Stimulated activated CD8-positive, alpha-beta memory T cell treated with anti-CD3 and anti-CD28 coated beads, Interleukin-7, amount 100 ng/mL, for 24 hours (primary cell): ENCODE measurements around the gene GFAP.

Experiments
- DNase-seq: peaks from one replicate; pipeline ENCODE4 v3.0.0-alpha.2; 2020; ENCODE audit warnings: low read depth

Gene GFAP

DNA sequence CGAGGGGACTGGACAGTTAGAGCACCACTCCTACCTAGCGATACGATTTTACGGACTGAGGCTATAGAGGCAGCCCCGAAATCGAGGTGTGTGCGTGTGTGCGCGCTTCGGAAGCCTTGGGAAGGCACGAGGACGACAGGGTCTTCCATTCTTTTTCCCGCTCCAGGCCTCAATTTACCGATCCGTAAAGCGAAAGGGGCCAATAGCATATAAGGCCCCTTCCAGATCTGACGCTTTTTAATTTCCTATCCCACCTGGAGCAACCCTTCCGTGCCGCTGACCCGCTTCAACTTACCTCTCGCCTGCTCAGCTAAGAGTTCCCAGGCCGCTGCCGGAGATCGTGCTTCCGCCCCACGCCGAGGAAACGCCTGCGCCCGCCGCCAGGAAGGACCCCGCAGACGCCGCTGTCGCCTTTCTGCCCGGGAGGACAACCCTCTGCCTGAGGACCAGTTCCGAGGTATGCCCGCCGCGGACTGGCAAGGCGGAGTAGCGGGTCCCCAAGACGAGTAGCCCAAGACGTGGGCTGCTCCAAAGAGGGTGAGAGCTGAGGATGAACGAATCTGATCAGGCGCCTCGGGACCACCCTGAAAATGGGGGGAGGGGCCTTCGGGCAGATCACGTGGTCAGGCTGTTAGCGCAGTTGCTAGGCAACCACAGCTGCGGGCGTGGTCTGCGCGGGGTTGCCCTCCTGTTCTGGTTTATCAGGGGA lies 16.1 kb downstream of the GFAP start, which contains the start of gene EFTUD2:
Gene EFTUD2, minus strand, starts transcription at position 372 of the 709 bp plus-strand sequence. CDS start 4,924 bp downstream, outside the sequence.
- DNase-seq: peak; percentile 81

- DNase-seq: no peak
These were observed 16.6 kb downstream of the GFAP start for GRCh38 chr17:44898768-44899073.

DNA sequence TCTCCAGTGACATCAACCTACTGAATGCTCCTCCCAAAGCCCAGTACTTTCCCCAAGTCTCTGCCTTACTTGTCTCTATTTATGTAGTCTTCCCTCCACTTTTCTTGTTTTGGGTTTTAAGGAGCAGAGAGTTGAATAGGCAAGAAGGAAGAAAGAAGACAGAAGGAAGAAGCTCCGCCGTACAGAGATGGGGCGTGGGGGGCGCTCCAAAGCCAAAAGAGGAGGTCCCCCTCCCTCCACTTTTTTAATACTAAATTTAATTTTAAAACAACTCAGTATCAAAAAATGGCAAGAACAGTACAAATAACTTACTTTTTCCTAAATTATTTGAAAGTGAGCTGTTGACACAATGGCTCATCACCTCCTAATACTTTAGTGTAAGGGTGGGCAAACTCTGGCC lies 20.7 kb downstream of the GFAP start:
- no peak for DNase-seq

DNA sequence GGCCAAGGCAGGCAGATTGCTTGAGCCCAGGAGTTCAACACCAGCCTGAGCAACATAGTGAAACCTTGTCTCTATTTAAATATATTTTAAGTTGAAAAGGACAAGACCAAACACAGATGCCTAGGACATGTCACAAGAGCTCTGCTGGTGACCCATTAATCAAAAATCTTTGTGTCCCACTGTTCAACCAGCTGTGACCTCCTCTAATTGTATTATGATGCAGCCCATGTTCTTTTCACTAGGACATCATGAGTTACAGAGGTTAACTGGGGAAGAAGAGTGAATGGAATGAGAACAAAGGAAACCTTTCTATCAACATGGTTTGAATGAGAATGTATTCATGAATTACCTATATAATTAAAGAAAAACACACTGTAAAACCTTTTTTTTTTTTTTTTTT lies 23.1 kb downstream of the GFAP start:
- no peak for DNase-seq

DNA sequence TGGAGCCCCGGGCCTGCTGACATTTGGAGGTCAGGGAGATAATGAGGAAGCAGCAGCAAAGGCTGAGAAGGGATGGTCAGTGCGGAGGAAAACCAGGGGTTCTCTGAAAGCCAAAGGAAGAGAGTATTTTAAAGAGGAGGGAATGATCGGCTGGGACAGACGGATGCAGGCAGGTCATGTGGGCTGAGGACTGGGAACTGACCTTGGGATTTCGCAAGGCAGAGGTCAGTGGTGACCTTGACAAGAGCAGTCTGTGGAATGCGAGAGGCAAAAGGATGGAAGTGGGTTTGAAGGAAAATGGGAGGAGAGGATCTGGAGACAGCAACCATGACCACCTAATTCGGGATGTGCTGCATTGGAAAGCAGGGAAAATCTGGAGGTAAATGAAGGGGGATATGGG lies 26.3 kb downstream of the GFAP start:
- DNase-seq: no peak

- DNase-seq: no peak
These were observed 27.0 kb downstream of the GFAP start for GRCh38 chr17:44887971-44888954.

DNA sequence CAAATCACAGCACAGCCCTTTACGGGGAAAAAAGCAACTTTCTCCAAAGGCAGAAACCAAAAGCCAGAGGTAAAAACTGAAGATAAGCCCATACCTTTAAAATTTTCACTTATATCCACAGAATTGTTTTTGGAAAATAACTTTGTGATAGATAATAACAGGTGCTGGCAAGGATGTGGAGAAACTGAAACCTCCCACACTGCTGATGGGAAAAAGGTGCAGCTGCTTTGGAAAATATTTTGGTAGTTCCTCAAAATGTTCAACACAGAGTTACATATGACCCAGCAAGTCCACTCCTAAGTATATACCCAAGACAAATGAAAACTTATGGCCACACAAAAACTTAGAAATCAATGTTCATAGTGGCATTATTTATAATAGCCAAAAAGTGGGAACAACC lies 28.3 kb downstream of the GFAP start:
- no peak for DNase-seq

- no peak for DNase-seq
These were observed 30.4 kb downstream of the GFAP start for GRCh38 chr17:44884941-44885340.

DNA sequence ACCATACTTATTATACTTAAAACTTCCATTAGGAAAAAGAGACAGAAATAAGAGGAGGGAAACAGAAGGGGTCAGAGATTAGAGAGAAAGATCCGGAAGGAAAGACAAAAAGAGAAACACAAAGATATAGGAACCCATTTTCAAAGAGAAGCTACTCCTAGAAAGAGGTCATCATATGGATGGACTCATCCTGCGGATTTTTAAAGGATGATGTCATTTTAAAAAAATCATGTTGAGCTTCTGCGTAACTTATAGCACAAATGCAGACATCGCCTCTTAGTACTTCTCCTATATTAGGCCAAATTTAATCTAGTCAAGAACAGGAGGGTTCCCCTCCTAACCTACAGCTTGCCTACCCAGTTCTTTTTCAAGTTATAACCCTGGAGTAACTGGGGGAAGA lies 34.2 kb downstream of the GFAP start:
- no peak for DNase-seq

GRCh38 chr17:44880062-44880461 lies 35.2 kb downstream of the GFAP start:
- DNase-seq: no peak

DNA sequence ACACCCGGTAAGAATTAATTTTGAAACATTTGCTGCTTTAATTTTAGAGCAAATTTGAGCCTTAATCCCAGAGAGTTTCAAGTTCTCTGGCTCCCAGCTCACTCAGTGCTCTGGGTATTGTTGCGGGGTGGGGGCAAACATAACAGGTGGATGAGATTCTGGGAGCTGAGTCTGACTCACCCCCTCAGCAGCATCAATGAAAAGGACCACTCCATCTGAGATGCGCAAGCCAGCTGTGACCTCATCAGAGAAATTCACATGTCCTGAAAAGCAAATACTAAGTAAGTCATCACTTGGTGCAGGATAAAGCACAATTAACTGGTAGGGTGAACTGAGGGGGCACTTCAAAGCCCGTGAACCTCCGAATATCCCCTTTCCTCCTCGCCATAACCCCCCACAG lies 35.9 kb downstream of the GFAP start:
- DNase-seq: no peak

DNA sequence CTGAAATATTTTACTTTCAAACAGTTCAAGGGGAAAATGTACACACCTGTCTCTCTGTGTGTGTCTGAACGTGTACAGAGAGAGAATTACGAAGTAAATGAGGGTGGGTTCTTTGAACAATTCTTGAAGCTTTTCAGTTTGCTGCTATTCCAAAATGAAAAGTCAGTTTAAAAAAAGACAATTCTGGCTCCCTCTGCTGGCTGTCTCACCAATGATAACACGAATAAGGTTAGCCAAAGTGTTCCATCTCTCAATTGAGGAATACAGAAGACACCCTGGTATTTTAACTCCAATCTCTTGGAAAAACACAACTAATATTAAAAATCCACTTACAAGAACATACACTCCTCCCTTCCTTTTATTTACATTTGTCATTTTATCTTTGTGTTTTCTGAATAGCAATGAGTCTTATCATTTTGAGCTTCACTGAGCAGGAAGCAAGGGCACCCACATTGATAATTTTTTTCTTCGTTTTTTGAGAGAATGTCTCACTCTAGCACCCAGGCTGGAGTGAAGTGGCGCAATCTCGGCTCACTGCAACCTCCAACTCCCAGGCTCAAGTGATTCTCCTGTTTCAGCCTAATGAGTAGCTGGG lies 36.6 kb downstream of the GFAP start:
- no peak for DNase-seq

DNA sequence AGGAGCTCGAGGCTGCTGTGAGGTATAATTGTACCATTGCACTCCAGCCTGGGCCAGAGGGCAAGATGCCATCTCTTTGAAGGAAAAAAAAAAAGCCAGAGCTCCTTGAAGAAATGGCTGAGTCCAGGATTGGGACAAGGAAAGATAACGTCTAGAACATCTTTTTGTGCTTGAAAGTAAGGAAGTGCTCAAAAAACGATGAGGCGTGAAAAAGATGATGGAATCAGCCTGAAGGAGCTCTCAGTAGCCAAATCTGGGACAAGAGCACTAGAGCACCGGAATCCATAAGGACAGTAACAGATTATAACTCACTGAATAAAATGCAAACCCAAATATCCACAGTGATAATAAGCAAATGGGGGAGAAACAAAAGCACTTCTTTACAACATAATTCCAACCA lies 38.2 kb downstream of the GFAP start:
- no peak for DNase-seq

- DNase-seq: no peak
These were observed 39.5 kb downstream of the GFAP start for GRCh38 chr17:44875761-44876160.

DNA sequence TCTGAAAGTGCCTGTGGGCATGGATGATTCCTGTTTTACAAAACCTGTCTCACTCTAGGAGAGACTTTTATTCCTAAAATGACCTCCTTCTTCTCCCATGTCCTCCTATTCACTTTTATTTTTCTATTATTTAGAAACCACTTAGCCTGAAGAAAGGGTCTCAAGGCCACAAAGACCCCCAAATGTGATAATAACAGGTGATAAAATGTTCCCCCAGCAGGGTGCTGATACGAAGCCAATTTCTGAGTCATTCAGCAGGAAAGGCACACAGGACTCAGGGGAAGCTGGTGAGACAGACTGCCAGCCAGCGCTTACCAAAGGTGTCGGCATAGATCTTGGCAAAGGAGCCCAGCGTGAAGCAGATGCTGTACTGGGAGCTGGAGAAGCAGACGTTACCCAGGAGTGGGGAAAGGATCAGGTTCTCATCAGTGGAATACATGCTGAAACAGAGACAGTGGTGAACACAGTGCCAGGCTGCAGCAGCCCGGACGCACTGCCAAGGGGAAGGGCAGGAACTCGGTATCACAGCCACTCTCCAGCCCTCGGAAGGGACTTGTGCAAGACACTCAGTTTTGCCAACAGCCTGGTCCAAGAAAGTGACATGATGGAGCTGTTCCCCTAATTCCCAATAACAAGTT lies 43.0 kb downstream of the GFAP start:
- DNase-seq: no peak

DNA sequence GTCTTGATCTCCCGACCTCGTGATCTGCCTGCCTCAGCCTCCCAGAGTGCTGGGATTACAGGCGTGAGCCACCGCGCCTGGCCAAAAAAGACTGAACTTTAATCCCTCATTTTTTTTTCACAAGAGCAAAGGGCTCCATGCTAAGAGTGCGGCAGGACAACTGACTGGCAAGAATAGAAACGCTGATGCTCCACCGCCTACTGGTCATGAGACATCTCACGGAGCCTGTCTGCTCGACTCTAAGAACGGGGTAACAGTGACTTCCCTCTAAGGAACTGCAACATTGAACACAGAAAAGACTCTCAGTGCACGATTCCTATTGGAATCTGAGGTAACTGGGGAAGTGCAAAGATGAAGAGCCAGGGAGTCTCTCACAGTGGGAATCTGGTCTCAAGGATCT lies 43.7 kb downstream of the GFAP start:
- no peak for DNase-seq

DNA sequence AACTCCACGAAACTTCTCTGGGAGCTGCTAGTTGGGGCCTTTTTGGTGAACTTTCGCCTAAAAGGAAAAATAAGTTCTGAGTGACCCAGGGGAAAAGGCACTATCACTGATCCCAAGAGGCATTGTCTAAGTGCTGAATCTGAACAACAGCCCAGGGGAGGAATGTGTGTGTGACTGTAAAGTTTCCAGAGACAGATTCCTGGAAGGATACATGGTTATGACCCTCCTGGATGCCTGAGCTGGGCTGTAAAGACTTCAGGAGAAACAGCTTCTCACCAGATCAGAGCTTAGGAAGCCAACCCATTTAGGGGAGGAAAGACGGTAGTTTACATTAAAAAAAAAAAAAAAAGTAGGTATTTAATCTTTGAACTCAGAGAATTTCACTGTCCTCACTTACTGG lies 47.5 kb downstream of the GFAP start:
- no peak for DNase-seq

- no peak for DNase-seq
These were observed 49.4 kb downstream of the GFAP start for GRCh38 chr17:44865931-44866330.

- peak; percentile 43 for DNase-seq
These were observed 50.1 kb downstream of the GFAP start for GRCh38 chr17:44865231-44865660.

DNA sequence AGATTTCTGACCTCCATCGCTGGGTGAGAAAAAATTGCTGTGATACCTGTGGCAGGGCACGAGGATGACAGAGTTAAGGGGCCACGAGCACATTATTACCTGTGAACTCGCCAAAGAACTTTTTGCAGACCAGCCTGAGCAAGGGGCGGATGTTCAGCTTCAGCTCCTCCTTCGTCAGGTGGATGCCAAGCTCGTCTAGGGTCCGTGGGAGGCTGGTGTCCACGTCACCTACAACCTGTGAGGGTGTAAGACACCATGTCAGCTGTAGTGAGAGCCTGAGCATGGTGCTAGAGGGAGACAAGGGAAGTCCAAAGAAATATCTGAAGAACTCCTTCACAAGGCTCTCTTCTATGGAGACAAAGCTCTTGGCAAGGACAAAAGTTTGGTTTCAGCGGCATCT lies 50.5 kb downstream of the GFAP start:
- DNase-seq: no peak

DNA sequence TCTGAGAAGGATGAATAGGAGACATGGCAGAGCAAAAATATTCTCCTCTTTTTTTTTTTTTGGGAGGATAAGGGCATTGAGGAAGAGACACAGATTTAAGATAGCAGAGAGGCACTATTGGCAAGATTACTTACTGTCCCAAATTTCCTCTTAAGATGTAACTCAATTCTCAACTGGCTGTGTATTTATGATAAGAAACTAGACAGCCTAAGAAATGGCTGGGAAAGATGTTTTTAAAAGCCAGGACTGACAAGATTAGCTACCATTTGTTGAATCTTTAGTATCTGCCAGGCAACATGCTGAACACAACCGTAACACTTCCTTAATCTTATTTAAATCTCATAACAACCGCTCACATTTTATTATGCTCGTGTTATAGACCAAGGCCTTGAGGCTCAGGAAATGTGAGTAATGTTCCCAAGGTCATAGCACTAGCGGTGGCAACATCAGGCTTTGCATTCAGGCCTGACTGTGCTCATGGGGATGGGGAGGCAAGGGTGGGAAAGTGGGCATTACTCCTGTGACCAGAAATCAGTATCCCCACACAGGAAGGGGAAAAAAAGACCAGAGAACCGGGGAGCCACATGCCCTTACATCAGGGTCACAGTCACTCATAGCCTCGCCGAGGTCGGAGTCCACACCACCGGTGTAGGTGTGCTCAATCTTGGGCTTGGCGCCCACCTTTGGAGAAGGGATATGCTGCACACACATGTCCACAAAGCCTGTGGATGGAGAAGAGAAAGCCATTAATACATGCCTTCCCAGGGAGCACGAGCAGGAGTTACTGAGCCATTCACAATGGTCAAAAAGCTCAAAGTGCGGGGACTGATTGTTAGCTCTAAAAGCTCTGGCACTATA lies 52.0 kb downstream of the GFAP start:
- DNase-seq: no peak
